HCT116 (cell line): Measurements from ENCODE around the gene GARIN5A. TPM values are rescaled to one million over a fixed set of nuclear protein-coding genes. Genes with fewer than 3 reads are reported as not detected.

Experiments used
- ATAC-seq: fragments of 200-7000 bp; cut with Tn5 transposase; 2 replicates; pipeline ENCODE4 v1.9.1; 2020; ENCODE audit warnings: mild to moderate bottlenecking, moderate library complexity
- BruUV-seq: library from RNA; stranded (reverse); fragments of 400-500 nt; replicated peaks from 2 replicates; lab custom pipeline; 2021; lab: Mats Ljungman, UMichigan
- CTCF ChIA-PET: fragments of 300-600 bp; sonication (Branson Sonifier 250); formaldehyde crosslinking; loops from one replicate; lab custom pipeline; 2021; ENCODE audit warnings: antibody characterized with exemption; lab: Charles Lee
- POLR2A ChIA-PET: fragments of 300-600, 350-600 bp; sonication (Branson Sonifier 250); formaldehyde crosslinking; loops from one replicate; lab custom pipeline; 2021; ENCODE audit warnings: antibody characterized with exemption; lab: Charles Lee
- RAD21 ChIA-PET, 2 experiments: fragments of 300-600 bp; sonication (Branson Sonifier 250); formaldehyde crosslinking; loops; one replicate each; lab custom pipeline; 2023; ENCODE audit warnings: low total read pairs in 2 of 2; ENCODE audit not compliant: uncharacterized antibody in 2 of 2, unreplicated experiment in 2 of 2, low non-redundant PET in 1 of 2; lab: Charles Lee
- DNase-seq: peaks from one replicate; pipeline ENCODE4 v3.0.0-alpha.2; 2010; ENCODE audit warnings: low read depth, low spot score
- H2AFZ ChIP-seq: fragments of 200-600 bp; shearing (Covaris generic), sonication (generic); 2 replicates; pipeline ENCODE4 v1.6.1; 2017; ENCODE audit warnings: low read depth, mixed run types, mixed read lengths, antibody characterized with exemption, low read length; ENCODE audit not compliant: poor library complexity, severe bottlenecking
- H3K27ac ChIP-seq: 2 replicates; pipeline ENCODE4 v1.5.1; 2012; ENCODE audit warnings: low read depth, low read length
- H3K27me3 ChIP-seq: fragments of 200-600 bp; sonication (generic); 2 replicates; pipeline ENCODE4 v1.6.1; 2016; ENCODE audit warnings: mixed run types, low read length, mixed read lengths; ENCODE audit not compliant: insufficient read depth
- H3K36me3 ChIP-seq, 2 experiments: fragments of 200-500 bp in 1 of 2; fragments of 200-600 bp in 1 of 2; sonication (Bioruptor generic) in 1 of 2; sonication (generic) in 1 of 2; 2 replicates each; pipeline versions ENCODE4 v1.5.1 to v1.6.1; 2014 to 2016; ENCODE audit warnings: low read length in 2 of 2, inconsistent platforms in 1 of 2, mixed read lengths in 1 of 2, mixed run types in 1 of 2; ENCODE audit not compliant: insufficient read depth in 2 of 2, control insufficient read depth in 1 of 2
- H3K4me1 ChIP-seq, 2 experiments: fragments of 200-600 bp in 1 of 2; sonication (generic) in 1 of 2; 2 replicates each; pipeline versions ENCODE4 v1.5.1 to v1.6.1; 2012 to 2017; ENCODE audit warnings: low read length in 2 of 2, inconsistent platforms in 1 of 2, mild to moderate bottlenecking in 1 of 2, mixed read lengths in 1 of 2, mixed run types in 1 of 2, moderate library complexity in 1 of 2; ENCODE audit not compliant: insufficient read depth in 2 of 2, control insufficient read depth in 1 of 2
- H3K4me2 ChIP-seq: fragments of 200-600 bp; sonication (generic); 2 replicates; pipeline ENCODE4 v1.6.1; 2017; ENCODE audit warnings: mixed run types, low read length, mixed read lengths
- H3K4me3 ChIP-seq, 2 experiments: fragments of 200-600 bp in 1 of 2; sonication (generic) in 1 of 2; replicated peaks in 1 of 2; 2 replicates each; pipeline ENCODE4 v1.5.1; 2011 to 2016; ENCODE audit warnings: low read length in 2 of 2, control low read depth in 1 of 2, low read depth in 1 of 2, mild to moderate bottlenecking in 1 of 2, mixed read lengths in 1 of 2, mixed run types in 1 of 2
- H3K79me2 ChIP-seq: fragments of 200-600 bp; sonication (generic); 2 replicates; pipeline ENCODE4 v1.6.1; 2017; ENCODE audit warnings: mild to moderate bottlenecking, mixed run types, low read length, moderate library complexity, mixed read lengths; ENCODE audit not compliant: insufficient read depth
- H3K9ac ChIP-seq: fragments of 200-600 bp; sonication (generic); 2 replicates; pipeline ENCODE4 v1.6.1; 2016; ENCODE audit warnings: low read length, mixed read lengths
- H3K9me2 ChIP-seq: fragments of 200-600 bp; sonication (generic), shearing (Covaris generic); 2 replicates; pipeline ENCODE4 v1.6.1; 2017; ENCODE audit warnings: mixed run types, mild to moderate bottlenecking, moderate library complexity; ENCODE audit not compliant: insufficient read depth
- H3K9me3 ChIP-seq, 2 experiments: fragments of 200-500 bp in 1 of 2; fragments of 200-600 bp in 1 of 2; sonication (Bioruptor generic) in 1 of 2; sonication (generic) in 1 of 2; 2 replicates each; pipeline ENCODE4 v1.6.1; 2014 to 2017; ENCODE audit warnings: low read length in 2 of 2, mixed read lengths in 2 of 2, inconsistent platforms in 1 of 2, low read depth in 1 of 2, mild to moderate bottlenecking in 1 of 2, mixed run types in 1 of 2, moderate library complexity in 1 of 2; ENCODE audit not compliant: control insufficient read depth in 1 of 2, insufficient read depth in 1 of 2
- H4K20me1 ChIP-seq: fragments of 200-600 bp; sonication (generic), shearing (Covaris generic); 2 replicates; pipeline ENCODE4 v1.6.1; 2017; ENCODE audit warnings: mixed run types, mild to moderate bottlenecking, moderate library complexity; ENCODE audit not compliant: insufficient read depth
- ATF3 ChIP-seq: IDR thresholded peaks from 2 replicates; pipeline ENCODE4 v1.6.1; 2012
- CBX3 ChIP-seq: IDR thresholded peaks from 2 replicates; pipeline ENCODE4 v1.6.1; 2012; ENCODE audit warnings: low read depth
- CEBPB ChIP-seq: IDR thresholded peaks from 2 replicates; pipeline ENCODE4 v1.6.1; 2012; ENCODE audit warnings: low read depth
- EGR1 ChIP-seq: IDR thresholded peaks from 2 replicates; pipeline ENCODE4 v1.6.1; 2012; ENCODE audit warnings: low read depth
- FOSL1 ChIP-seq: IDR thresholded peaks from 2 replicates; pipeline ENCODE4 v1.6.1; 2012; ENCODE audit warnings: low read depth
- RAD21 ChIP-seq: IDR thresholded peaks from 2 replicates; pipeline ENCODE4 v1.6.1; 2012; ENCODE audit warnings: low read depth, mild to moderate bottlenecking
- REST ChIP-seq: IDR thresholded peaks from 2 replicates; pipeline ENCODE4 v1.6.1; 2012; ENCODE audit warnings: low read depth
- YY1 ChIP-seq: IDR thresholded peaks from 2 replicates; pipeline ENCODE4 v1.6.1; 2011; ENCODE audit warnings: low read length, low read depth, moderate library complexity, mild to moderate bottlenecking; ENCODE audit not compliant: insufficient replicate concordance; ENCODE audit errors: extremely low read depth
- ZFX ChIP-seq: fragments of 450-650 bp; IDR thresholded peaks from 2 replicates; pipeline ENCODE4 v1.6.1; 2017
- ZNF274 ChIP-seq: fragments of 200-500 bp; sonication (Bioruptor generic); IDR thresholded peaks from 2 replicates; pipeline ENCODE4 v1.6.1; 2014; ENCODE audit warnings: mild to moderate bottlenecking, low read depth, low read length, inconsistent platforms
- intact Hi-C: fragments of 100-400 bp; cut with micrococcal nuclease; formaldehyde crosslinking; loops from 2 replicates; pipeline ENCODE4 v1.10.0; 2022
- total RNA-seq: library from RNA; stranded (reverse); gene quantifications from one replicate; pipeline ENCODE4 v1.2.1, GENCODE V29; 2021; ENCODE audit not compliant: unreplicated experiment

The GARIN5A gene
- total RNA-seq, 1 experiment from 2014 or later, result 12.2 TPM

- Histone ChIP-seq H3K4me1 (peaks cover 6 to 21% of the 10 kb centered on the region in 2 experiments), H3K79me2 (no peaks in the 10 kb centered on the region), H4K20me1 (no peaks in the 10 kb centered on the region), H3K4me3 (peak within 1 kb of the TSS; percentile 40 to 51), H3K9me2 (no peaks in the 10 kb centered on the region), H3K9ac (peak within 1 kb of the TSS; percentile 35; the same call in 1 of the 2 replicates), H3K4me2 (peak within 1 kb of the TSS; percentile 73), H3K36me3 (no peaks in the 10 kb centered on the region), H3K27ac (peak within 1 kb of the TSS; percentile 49; the same call in 1 of the 2 replicates), H3K9me3 (no peaks in the 10 kb centered on the region), H2AFZ (peak within 1 kb of the TSS; percentile 45), H3K27me3 (no peaks in the 10 kb centered on the region)
- intact Hi-C loops, result no loop called here
- CTCF ChIA-PET, result no interaction called here
- TF ChIP-seq RAD21 (no peak), ATF3 (no peak), CEBPB (no peak), YY1 (no peak), EGR1 (no peak), ZNF274 (no peak), ZFX (no peak), FOSL1 (no peak), CBX3 (no peak), REST (no peak)
- DNase-seq, result no peak
- BruUV-seq, result no TSS peak
- ATAC-seq, result no peak; the same call in 1 of the 2 replicates
- RAD21 ChIA-PET, result no interaction called here
- POLR2A ChIA-PET, result no interaction called here
Measured at GRCh38 chr19:50432221-50433028, 44.2 kb downstream of the GARIN5A start, which contains the start of gene MYBPC2. MYBPC2 (plus strand) TSS chr19:50432892; CDS start chr19:50432954, 62 bp downstream.
